Activated T-cell treated with anti-CD3 and anti-CD28 coated beads for 1 hour (primary cell): ENCODE data around the gene TBC1D22B.

ENCODE experiments used
- DNase-seq: peaks from one replicate; pipeline ENCODE4 v3.0.0-alpha.2; 2020; ENCODE audit warnings: low read depth

The TBC1D22B gene

DNA sequence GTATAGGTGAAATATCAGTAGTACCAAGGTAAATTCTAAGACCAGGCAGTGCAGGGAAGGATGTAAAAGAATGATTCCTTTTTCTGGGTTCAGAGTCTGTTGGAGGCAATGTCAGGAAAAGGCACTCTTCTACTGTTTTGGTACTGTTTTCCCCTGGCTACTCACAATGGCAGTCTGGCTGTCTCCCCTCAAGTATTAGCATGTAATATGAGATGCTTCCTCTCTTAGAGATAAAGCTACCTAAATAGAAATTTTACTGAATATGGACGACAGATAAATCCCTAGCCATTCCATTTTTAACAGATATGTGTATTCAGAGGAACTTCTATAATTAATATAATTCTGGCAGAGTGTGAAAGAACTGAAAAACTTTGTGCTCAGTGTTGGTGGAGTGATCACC, 99.7 kb downstream of the TBC1D22B start:
- no peak for DNase-seq

DNA sequence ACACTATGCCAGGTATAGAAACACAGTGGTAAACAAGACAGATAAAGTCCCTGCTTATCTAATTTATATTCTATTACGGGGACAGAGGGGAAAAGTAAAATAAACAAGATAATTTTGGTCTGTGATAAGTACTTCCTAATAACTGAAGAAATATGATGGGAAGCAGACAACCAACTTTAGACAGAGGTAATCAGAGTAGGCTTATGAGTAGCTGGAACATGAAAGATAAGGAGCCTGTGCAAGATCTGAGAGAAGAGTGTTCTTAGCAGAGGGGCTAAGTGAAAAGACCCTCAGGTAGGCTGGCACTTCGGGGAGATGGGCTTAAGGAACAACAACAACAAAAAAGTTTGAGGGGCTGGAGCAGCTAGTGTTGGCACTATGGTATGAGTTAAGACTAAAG, 100.3 kb downstream of the TBC1D22B start:
- DNase-seq, result no peak

DNA sequence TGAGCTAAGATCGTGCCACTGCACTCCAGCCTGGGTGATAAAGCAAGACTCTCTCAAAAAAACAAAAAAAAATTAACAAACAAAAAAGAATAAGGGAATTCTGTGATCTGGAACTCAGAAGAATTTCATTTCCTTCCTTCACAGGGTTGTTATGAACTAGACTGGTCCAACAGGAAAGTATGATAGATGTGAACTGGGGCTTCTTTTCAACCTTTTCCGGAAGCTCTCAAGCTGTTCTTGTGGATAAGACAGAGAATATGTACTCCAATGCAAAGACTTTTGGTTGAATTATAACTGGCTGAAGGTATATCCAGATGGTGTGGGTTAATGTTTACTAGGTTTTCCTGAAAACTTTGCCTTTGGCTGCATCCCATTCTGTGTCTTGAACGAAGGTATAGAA, 101.5 kb downstream of the TBC1D22B start:
- no peak for DNase-seq

DNA sequence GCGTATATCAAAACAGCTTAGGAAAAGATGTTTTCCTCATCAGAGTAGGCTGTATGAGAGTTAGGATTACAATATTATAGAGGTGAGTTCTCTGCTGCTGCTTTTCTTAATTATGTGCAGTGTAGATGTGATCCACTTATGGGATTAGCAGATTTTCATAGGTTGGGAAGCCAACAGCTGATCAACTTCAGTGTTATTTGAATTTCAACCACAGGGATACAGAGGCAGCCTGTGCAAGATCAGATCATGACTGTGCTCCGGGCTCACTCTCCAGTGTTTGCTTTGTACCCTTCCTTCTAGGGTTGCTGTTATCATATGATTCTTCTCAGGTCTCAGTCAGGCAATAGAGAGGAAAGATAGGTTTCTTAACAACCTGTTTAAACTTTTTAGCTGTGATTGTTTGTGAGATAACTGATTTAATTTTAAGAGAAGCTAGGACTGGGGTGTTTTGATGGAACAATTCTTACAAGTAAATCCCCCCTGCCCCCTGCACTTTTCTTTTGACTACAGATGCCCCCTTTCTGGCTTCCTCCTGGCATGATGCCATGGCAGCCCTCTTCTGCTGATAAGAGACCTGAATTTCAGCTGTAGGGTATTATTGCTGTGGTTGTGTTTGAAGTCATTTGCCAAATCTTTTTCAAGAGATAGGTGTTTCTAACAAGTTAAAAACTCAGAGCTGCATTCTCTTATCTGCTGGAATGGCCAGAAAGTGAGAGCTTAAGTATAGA, 104.7 kb downstream of the TBC1D22B start:
- DNase-seq, result no peak

DNA sequence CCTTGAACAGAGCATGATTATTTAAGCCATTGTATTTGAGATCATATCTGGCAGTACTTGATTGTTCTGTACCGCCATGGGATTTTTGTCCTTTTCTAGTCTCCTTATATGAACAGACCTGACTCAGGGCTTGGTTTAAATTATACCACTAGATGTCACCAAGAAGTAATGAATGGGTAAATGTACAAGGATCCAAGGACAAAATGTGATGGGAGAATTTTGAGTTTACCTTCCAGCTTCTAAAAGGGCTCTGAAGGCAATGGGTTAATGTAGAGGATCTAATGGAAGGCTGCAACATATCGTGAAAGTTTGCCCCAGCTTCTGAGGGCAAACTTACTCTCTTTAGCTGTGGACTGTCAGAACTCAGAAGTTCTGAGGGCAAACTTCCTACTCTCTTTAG, 108.2 kb downstream of the TBC1D22B start:
- no peak for DNase-seq

DNA sequence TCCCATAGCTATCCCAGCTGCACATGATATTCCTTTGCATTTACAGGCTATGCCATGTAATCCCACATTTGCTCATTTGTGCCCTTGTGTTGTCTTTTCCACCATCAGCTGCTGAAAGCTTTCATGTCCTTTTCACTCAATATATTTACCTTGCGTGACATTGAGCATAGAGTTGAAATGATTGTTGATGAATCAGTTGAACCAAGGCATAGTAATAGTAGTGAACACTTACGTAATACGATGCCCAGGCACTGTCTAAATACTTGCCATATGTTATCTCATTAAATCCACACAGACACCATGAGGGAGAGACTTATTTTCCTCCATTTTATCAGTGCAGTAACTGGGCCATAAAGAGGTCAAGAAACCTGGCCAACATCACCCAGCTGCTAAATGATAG, 109.3 kb downstream of the TBC1D22B start:
- DNase-seq, result no peak

DNA sequence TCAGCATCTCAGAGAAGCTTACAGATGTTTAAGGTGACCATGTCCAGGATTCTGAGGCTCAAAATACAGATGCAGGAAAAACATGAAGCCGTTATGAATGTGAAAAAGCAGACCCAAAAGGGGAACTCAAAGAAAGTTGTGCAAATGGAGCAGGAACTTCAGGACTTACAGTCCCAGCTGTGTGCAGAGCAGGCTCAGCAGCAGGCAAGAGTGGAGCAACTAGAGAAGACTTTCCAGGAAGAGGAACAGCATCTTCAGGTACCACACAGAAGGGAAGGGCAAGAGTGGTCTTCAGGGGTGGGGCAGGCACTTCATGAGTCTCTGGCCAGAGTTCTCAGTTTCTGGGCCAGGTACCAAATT, 111.4 kb downstream of the TBC1D22B start:
- DNase-seq, result no peak

DNA sequence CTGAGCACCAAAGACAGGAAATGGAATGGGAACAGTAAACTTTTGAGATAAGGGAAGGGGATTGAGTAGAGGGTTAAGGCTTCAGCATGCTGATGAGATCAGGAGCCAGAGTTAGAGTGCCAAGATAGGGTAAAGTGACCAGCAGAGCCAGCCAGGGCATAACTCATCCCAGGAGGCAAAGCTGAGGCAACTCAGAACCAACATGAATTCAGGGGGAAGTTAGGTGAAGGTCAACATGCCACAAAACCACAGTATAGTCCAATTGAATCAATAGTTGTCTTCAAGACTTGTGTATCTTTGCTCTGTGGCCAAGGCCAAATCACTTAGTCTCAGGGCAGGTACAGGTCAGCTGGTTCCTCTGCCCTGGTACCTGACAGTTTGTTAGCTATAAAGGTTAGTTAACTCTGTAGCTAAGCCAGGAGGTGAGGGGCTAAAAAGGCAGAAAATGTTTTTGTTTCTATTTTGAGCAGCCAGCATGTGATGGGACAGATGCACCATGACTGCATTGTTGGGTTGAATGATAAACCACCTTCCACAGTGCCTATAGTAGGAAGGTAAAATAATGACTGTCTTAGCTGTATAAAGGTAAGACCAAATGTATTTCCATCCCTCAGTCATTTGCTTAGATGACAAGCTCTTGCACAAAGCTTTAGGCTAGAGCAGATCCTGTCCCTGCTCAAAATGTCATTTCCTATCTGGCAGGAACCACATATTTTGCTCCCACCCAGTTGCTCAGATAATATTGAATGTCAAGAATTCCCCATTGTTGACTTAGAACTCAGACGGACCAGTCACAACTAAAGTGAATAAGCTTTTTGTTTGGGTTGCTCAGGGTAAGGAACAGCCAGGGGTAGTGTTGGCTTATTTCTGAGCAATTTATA, 112.0 kb downstream of the TBC1D22B start:
- no peak for DNase-seq

DNA sequence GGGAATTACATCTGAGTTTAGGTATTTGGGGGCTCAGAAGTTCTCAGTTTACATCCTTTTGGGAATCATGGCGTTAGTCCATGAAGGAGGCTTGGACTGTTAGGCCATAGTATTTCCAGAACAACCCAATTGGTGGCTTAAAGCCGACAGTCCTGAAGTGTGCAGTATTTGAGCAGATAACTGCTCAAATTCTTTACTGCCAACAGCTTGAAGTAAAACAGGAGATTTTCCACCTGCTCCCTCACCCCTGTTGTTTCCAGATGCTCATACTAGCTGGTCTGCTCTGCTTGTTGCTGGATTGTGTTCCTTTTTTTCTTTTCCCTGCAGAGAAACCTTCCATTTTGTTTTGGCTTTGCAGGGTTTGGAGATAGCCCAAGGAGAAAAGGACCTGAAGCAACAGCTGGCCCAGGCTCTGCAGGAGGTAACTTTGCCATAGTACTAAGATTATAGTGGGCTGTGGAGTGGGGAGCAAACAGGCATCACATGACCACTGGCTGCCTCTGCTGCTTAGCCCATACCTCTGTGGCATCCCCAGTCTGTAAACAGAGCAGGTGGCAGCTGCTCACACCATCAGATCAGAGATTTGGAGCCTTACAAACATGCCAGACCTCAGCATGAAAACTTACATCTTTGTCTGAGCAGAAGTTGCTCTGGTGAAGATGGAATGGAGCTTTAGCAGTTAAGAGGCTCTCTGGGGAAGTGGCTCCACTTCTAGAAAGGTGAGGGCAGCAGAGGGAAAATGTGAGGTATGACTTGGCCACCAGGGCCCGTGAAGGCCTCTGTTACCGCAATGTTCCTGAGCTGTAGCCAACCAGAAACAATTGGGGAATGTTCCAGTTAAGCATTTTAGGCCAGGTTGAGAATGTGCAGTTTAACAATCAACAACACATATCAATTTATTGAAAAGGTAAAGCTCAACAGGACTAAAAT, 113.8 kb downstream of the TBC1D22B start:
- DNase-seq, result no peak

DNA sequence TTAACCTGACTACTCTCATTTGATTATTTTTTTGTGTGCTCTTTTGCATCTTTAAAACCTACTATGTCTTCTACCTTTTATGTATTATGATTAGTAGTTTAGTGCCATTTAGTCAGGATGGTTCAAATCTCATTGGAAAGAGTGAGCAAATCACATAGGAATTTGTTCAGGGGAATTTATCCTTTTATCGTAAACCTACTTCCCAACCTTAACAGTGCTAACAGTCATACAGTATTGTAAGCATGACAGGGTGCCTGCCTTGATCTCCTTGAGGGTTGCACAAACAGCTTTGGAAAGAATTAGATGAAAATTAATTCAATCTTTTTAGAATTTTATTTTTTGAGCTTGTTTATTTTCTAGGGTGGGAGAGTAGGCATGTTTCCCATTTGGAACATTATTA, 114.5 kb downstream of the TBC1D22B start:
- DNase-seq, result no peak

DNA sequence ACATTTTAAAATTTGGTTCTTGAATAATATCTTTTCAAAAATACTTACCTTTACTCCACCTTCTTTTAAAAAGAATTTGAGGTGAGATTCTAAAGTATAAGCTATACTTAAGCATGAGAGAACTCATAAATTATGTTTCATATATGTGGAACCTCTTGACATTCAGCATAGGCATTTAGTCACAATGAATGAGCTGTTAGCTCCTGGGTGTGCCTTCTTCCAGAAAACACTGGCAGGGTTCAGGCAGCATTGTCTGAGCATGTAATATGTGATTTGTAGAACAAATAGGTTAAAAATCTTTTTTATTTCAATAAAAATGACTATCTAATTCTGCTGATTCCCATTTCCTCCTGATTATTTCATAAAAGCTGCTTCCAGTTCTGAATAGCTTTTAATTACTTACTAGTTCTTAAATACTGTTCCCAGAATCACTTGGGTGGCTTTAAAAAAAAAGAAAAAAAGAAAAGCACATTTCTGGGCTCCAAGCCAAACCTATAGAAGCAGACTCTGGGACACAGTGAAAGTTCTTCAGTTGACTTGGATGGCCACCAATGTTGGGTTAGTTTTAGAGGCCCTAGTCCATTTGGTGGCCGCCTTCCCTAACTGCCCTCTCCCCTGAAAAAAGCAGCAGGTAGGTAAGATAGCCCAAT, 116.4 kb downstream of the TBC1D22B start:
- DNase-seq, result no peak

DNA sequence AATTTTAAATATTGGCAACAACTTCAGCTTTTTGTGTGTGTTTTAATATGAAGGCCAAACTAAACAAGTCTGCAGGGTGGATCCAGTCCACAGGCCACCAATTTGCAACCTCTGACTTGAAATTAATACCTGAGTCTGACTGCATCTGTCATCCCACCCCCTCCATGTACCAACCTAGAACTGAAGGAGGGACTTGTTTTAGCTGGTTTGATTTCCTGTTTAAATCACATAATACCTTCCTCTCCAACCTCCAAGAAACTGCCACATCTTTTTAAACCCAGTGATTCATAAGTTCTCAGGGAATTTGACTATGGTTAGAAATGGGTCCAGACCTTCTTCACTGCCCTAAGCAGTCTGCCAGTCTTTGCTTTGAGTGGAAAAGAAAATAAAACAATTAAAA, 117.8 kb downstream of the TBC1D22B start:
- no peak for DNase-seq

DNA sequence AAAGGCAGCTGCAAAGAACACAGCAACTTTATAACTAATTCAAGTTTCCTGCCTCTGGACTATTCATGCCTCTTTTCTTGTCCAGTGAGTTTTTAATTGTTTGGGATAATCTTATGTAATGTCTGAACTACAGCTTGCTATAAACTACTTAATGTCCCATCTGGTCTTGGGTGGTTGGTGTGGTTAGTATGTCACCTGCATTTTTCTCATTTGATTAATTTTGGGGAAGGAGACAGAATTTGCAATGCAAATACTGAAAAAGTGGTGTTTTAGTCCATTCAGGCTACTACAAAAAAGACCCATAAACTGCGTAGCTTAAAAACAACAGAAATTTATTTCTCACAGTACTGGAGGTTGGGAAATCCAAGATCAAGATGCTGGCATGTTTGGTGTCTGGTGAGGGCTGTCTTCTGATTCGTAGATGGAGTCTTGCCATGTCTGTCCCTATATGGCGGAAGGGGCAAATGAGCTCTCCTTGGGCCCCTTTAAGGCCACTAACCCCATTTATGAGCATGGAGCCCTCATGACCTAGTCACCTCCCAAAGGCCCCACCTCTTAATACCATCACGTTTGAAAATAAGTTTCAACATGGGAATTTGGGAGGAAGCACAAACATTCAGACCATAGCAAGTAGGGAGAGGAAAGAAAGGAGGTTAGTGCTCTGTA, 118.6 kb downstream of the TBC1D22B start:
- DNase-seq, result no peak

DNA sequence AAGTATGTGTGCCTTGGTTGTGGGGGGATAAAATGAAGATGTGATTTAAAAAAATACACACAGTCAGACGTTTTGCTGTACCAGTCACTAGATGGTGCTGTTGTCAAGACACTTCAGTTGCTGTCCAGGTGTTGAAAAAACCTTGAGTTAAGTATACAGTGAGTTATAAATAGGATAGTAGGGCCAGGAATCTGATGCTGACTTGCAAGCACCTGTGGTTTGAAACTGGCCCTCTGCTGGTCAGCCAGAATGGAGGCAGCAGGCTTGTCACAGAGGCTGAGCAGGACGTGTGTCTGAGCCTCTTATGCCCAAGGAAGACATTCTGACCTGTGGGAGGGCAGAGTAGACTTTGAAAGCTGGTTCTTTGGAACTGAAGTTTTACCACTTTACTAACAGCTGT, 124.0 kb downstream of the TBC1D22B start:
- no peak for DNase-seq
